ENCODE results near the gene LRRC10B. TPM values are rescaled to one million over a fixed set of nuclear protein-coding genes. Genes with fewer than 3 reads are reported as not detected.

LRRC10B gene
- total RNA-seq, 1 experiment from 2014 or later = not detected

- H2AFZ ChIP-seq (ENCODE audit: low read depth, low read length, poor library complexity, severe bottlenecking) = no peak overlapping the region
- H3K9me2 ChIP-seq (ENCODE audit: insufficient read depth) = no peaks in the 10 kb centered on the region
- DNase-seq (ENCODE audit: low read depth, low spot score) (no peak), ATAC-seq (no peak)
- H3K4me1 ChIP-seq (ENCODE audit: control insufficient read depth in 1 of 2, insufficient read depth in 2 of 2, low read length in 2 of 2) = peaks cover 8 to 15% of the 10 kb centered on the region in 2 experiments; a peak in 2 of 4 replicates
- no TSS peak for BruUV-seq (replicated peaks)
- intact Hi-C loops (cut with micrococcal nuclease) = no loop called here
- peaks cover 0 to 5% of the 10 kb centered on the region in 2 experiments; a peak in 1 of 4 replicates for H3K36me3 ChIP-seq (ENCODE audit: control insufficient read depth in 1 of 2, insufficient read depth in 2 of 2, low read length in 2 of 2)
- H3K79me2 ChIP-seq (ENCODE audit: insufficient read depth, low read length) = no peaks in the 10 kb centered on the region
- H4K20me1 ChIP-seq (ENCODE audit: insufficient read depth) = no peaks in the 10 kb centered on the region
- H3K9ac ChIP-seq (ENCODE audit: low read length) = no peak overlapping the region
- no peaks in the 10 kb centered on the region for H3K27me3 ChIP-seq (ENCODE audit: insufficient read depth, low read length)
- H3K9me3 ChIP-seq (ENCODE audit: control insufficient read depth in 1 of 2, insufficient read depth in 1 of 2, low read depth in 1 of 2, low read length in 2 of 2) = no peaks in the 10 kb centered on the region
- no peak overlapping the region for H3K4me3 ChIP-seq (replicated peaks in 1 of 2; ENCODE audit: low read depth in 1 of 2, low read length in 2 of 2)
- POLR2A ChIA-PET = no interaction called here
- 0 out of 2 replicates have a peak overlapping the region, but pooled peaks have one; percentile 28 for H3K4me2 ChIP-seq (ENCODE audit: low read length)
- TF ChIP-seq TCF7L2 (IDR thresholded peaks at IDR 0.05; ENCODE audit: borderline replicate concordance, extremely low read depth, insufficient read depth, insufficient read length) (no peak), FOSL1 (IDR thresholded peaks at IDR 0.05; ENCODE audit: low read depth) (no peak), CTCF (IDR thresholded peaks at IDR 0.05 in 2 of 3, conservative IDR thresholded peaks at IDR 0.05 in 1 of 3; ENCODE audit: borderline replicate concordance in 1 of 3, insufficient read depth in 1 of 3, low read depth in 2 of 3, low read length in 2 of 3) (no peak), ZNF274 (IDR thresholded peaks at IDR 0.05; ENCODE audit: low read depth, low read length) (no peak), REST (IDR thresholded peaks at IDR 0.05; ENCODE audit: low read depth) (no peak), SRF (IDR thresholded peaks at IDR 0.05; ENCODE audit: low read depth) (no peak), SP1 (IDR thresholded peaks at IDR 0.05; ENCODE audit: low read depth) (no peak), POLR2AphosphoS5 (IDR thresholded peaks at IDR 0.05; ENCODE audit: low read depth, low read length) (no peak), EZH2phosphoT487 (IDR thresholded peaks at IDR 0.05; ENCODE audit: borderline replicate concordance) (no peak), JUND (IDR thresholded peaks at IDR 0.05) (no peak)
- CTCF ChIA-PET = interaction anchor here (0.9 to 1.9 kb wide), 7 partner anchors 9 to 124 kb away, joined by 3 to 11 read pairs (median 4); no protein-coding TSS in a partner anchor
- RAD21 ChIA-PET (ENCODE audit: low non-redundant PET in 1 of 2, low total read pairs in 2 of 2, uncharacterized antibody in 2 of 2, unreplicated experiment in 2 of 2) = no interaction called here
- no peak overlapping the region for H3K27ac ChIP-seq (ENCODE audit: low read depth, low read length)
These were observed 5.7 kb downstream of the LRRC10B start for GRCh38 chr11:61514050-61514917.

Measured in HCT116 (cell line).